ENCODE data around the gene ATOSB. TPM values are rescaled to one million over a fixed set of nuclear protein-coding genes. Genes with fewer than 3 reads are reported as not detected.

The ATOSB gene
- total RNA-seq, 1 donor from 2014 or later, result 20.3 TPM

DNA sequence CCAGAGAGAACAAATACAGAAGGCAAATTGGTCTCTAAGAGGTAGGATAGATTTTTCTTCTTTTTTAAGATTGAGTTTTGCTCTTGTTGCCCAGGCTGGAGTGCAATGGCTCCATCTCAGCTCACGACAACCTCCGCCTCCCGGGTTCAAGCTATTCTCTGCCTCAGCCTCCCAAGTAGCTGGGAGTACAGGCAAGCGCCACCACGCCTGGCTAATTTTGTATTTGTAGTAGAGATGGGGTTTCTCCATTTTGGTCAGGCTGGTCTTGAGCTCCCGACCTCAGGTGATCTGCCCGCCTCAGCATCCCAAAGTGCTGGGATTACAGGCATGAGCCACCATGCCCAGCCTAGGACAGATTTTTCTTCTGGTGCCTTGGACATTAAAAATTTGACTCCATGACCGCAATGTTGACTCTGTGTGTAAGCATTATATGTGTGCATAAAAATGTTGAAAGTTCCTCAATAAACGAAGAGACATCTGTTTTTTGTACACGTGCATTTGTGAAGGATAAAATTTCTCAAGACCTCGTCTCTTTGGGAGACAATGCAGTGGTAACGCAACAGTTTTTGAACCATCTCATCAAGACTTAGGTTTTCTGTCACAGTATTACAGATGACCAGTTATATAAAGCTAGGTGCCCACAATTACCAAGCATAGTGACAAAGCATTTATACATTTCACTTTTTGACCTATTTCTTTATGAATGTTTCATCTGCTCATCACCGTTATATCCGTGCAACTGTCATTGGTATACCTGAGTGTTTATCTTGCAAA lies 60.6 kb downstream of the ATOSB start:
- Histone ChIP-seq H3K36me3 (peaks cover 94% of the 10 kb centered on the region), H3K9me3 (no peaks in the 10 kb centered on the region), H3K4me3 (no peak overlapping the region), H3K27me3 (ENCODE audit: low read depth) (no peaks in the 10 kb centered on the region), H3K4me1 (no peaks in the 10 kb centered on the region), H3K27ac (no peak overlapping the region)
- TF ChIP-seq, protein P1, sequence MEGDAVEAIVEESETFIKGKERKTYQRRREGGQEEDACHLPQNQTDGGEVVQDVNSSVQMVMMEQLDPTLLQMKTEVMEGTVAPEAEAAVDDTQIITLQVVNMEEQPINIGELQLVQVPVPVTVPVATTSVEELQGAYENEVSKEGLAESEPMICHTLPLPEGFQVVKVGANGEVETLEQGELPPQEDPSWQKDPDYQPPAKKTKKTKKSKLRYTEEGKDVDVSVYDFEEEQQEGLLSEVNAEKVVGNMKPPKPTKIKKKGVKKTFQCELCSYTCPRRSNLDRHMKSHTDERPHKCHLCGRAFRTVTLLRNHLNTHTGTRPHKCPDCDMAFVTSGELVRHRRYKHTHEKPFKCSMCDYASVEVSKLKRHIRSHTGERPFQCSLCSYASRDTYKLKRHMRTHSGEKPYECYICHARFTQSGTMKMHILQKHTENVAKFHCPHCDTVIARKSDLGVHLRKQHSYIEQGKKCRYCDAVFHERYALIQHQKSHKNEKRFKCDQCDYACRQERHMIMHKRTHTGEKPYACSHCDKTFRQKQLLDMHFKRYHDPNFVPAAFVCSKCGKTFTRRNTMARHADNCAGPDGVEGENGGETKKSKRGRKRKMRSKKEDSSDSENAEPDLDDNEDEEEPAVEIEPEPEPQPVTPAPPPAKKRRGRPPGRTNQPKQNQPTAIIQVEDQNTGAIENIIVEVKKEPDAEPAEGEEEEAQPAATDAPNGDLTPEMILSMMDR (IDR thresholded peaks at IDR 0.05), result no peak
- DNase-seq (no peak), ATAC-seq (no peak)
- intact Hi-C loops (cut with DNase I), result no loop called here

DNA sequence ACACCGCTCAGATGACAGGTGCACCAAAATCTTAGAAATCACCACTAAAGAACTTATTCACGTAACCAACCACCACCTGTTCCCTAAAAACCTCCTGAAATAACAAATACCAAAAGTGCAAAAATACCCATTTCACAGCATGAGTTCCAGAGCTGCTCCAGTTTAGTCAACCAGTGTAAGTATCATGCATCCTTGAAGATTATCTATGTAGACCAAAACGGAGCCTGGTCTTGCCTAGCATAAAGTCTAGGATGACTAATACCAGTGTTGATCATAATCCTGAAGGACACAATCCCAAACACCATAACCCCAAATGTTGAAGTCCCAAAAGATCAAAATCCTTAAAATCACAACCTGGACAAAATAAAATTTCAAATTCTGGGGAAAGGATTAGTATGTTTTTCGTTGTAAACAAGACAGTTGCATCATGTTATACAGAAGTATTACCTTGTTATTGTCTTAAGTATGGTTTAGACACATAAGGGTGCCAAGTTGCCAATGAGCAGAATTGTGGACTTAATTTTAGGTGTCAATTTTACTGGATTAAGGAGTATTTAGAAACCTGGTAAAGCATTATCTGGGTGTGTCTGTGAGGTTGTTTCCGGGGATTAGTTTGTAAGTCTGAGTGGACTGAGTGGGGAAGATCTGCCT lies 61.4 kb downstream of the ATOSB start:
- intact Hi-C loops (cut with DNase I), result no loop called here

More for the DNA sequence above, 61.4 kb downstream of the ATOSB start:
- Histone ChIP-seq H3K36me3 (peaks cover 93% of the 10 kb centered on the region), H3K27me3 (ENCODE audit: low read depth) (no peaks in the 10 kb centered on the region), H3K4me1 (no peaks in the 10 kb centered on the region), H3K4me3 (no peak overlapping the region), H3K9me3 (no peaks in the 10 kb centered on the region), H3K27ac (no peak overlapping the region)
- TF ChIP-seq, protein P1 (IDR thresholded peaks at IDR 0.05), result no peak
- no peak for ATAC-seq
- no peak for DNase-seq

Other genes with a start within 250 kb of the ATOSB start
- 1.3 TPM for gene PHF24, start 157.6 kb downstream of the ATOSB start, total RNA-seq
- gene DNAJB5, start 126.1 kb downstream of the ATOSB start, total RNA-seq, result 6.0 TPM
- 175 TPM for gene VCP, start 43.2 kb downstream of the ATOSB start, total RNA-seq
- gene FANCG, start 35.9 kb downstream of the ATOSB start, total RNA-seq, result 13.9 TPM
- gene PIGO, start 19.3 kb downstream of the ATOSB start, total RNA-seq, result 25.1 TPM
- gene STOML2, start 12.7 kb downstream of the ATOSB start, total RNA-seq, result 59.0 TPM
- 87.9 TPM for gene UNC13B, start 46.1 kb upstream of the ATOSB start, total RNA-seq